ENCODE measurements around the gene GCGR. TPM values are rescaled to one million over a fixed set of nuclear protein-coding genes. Genes with fewer than 3 reads are reported as not detected.

Gene GCGR
- polyA plus RNA-seq (2013, experiment 1 of 2; ENCODE audit: insufficient read length), result not detected
- 0.20 TPM for polyA plus RNA-seq (2013, experiment 2 of 2; ENCODE audit: insufficient read length)

- no peak for DNase-seq
Observed at GRCh38 chr17:81803728-81804558, at the start of gene GCGR. Gene GCGR, plus strand, starts transcription at chr17:81804150. Its CDS starts 4,869 bp downstream, at chr17:81809019.

- no peak for DNase-seq
Observed at GRCh38 chr17:81792675-81793615, 11.0 kb upstream of the GCGR start.

GRCh38 chr17:81794074-81794476 lies 9.9 kb upstream of the GCGR start:
- DNase-seq, result no peak

- no peak for DNase-seq
Observed at GRCh38 chr17:81794509-81794908, 9.4 kb upstream of the GCGR start.

GRCh38 chr17:81801327-81801726 lies 2.6 kb upstream of the GCGR start:
- no peak for DNase-seq

- no peak for DNase-seq
Observed at GRCh38 chr17:81802048-81802758, 1.7 kb upstream of the GCGR start.

- no peak for DNase-seq
Observed at GRCh38 chr17:81802856-81803643, 900 bp upstream of the GCGR start.

GRCh38 chr17:81804559-81805399 lies 829 bp downstream of the GCGR start:
- DNase-seq, result no peak

- DNase-seq, result no peak
Observed at GRCh38 chr17:81805707-81806460, 1.9 kb downstream of the GCGR start.

- no peak for DNase-seq
Observed at GRCh38 chr17:81806461-81807209, 2.7 kb downstream of the GCGR start.

- DNase-seq, result no peak
Observed at GRCh38 chr17:81807210-81807719, 3.3 kb downstream of the GCGR start.

GRCh38 chr17:81807839-81808238 lies 3.9 kb downstream of the GCGR start:
- no peak for DNase-seq

- no peak for DNase-seq
Observed at GRCh38 chr17:81808778-81809555, 5.0 kb downstream of the GCGR start.

- no peak for DNase-seq
Observed at GRCh38 chr17:81809556-81809998, 5.6 kb downstream of the GCGR start.

- DNase-seq, result no peak
Observed at GRCh38 chr17:81810476-81810875, 6.5 kb downstream of the GCGR start.

- DNase-seq, result no peak
Observed at GRCh38 chr17:81810892-81811704, 7.1 kb downstream of the GCGR start.
